Epithelial cell of proximal tubule (primary cell): ENCODE data around the gene GREM2. TPM values are rescaled to one million over a fixed set of nuclear protein-coding genes. Genes with fewer than 3 reads are reported as not detected.

ENCODE experiments used
- DNase-seq: peaks from one replicate; pipeline ENCODE4 v3.0.0-alpha.2; 2011; ENCODE audit warnings: low read depth
- H3K4me3 ChIP-seq: 2 replicates; pipeline ENCODE4 v1.5.1; 2011; ENCODE audit warnings: low read depth, mild to moderate bottlenecking, low read length
- total RNA-seq: library from RNA; depleted of rRNA; stranded (reverse); fragments of >200 nt; gene quantifications from 2 replicates; pipeline ENCODE4 v1.2.3, GENCODE V29; 2015
- TF ChIP-seq, protein P1 (sequence below): conservative IDR thresholded peaks from 2 replicates; pipeline ENCODE4 v1.5.1; 2012; ENCODE audit warnings: low read depth, mild to moderate bottlenecking, low read length

Gene GREM2
- total RNA-seq, 1 donor from 2014 or later: 0.06 TPM

DNA sequence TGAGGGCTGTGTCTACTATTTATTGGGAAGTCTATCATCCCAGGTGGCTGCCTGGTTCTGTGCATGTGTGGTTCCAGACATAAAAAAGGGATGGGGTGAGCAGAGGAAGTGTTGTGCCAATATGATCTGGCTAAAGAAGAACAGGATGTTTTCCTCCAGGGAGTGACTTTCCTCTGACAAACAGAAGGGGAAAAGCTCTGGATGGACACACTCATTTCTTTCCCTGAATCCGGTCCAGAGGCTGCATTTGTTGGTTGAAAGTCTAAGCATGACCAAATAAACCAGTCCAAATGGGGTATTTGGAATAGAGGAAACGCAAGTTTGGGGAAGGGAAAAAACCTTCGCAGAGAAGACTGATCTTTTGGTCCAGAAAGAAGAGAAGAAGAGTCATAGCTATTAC lies 12.7 kb downstream of the GREM2 start:
- no peak for DNase-seq
- TF ChIP-seq, protein P1, sequence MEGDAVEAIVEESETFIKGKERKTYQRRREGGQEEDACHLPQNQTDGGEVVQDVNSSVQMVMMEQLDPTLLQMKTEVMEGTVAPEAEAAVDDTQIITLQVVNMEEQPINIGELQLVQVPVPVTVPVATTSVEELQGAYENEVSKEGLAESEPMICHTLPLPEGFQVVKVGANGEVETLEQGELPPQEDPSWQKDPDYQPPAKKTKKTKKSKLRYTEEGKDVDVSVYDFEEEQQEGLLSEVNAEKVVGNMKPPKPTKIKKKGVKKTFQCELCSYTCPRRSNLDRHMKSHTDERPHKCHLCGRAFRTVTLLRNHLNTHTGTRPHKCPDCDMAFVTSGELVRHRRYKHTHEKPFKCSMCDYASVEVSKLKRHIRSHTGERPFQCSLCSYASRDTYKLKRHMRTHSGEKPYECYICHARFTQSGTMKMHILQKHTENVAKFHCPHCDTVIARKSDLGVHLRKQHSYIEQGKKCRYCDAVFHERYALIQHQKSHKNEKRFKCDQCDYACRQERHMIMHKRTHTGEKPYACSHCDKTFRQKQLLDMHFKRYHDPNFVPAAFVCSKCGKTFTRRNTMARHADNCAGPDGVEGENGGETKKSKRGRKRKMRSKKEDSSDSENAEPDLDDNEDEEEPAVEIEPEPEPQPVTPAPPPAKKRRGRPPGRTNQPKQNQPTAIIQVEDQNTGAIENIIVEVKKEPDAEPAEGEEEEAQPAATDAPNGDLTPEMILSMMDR: no peak
- no peak overlapping the region for H3K4me3 ChIP-seq

DNA sequence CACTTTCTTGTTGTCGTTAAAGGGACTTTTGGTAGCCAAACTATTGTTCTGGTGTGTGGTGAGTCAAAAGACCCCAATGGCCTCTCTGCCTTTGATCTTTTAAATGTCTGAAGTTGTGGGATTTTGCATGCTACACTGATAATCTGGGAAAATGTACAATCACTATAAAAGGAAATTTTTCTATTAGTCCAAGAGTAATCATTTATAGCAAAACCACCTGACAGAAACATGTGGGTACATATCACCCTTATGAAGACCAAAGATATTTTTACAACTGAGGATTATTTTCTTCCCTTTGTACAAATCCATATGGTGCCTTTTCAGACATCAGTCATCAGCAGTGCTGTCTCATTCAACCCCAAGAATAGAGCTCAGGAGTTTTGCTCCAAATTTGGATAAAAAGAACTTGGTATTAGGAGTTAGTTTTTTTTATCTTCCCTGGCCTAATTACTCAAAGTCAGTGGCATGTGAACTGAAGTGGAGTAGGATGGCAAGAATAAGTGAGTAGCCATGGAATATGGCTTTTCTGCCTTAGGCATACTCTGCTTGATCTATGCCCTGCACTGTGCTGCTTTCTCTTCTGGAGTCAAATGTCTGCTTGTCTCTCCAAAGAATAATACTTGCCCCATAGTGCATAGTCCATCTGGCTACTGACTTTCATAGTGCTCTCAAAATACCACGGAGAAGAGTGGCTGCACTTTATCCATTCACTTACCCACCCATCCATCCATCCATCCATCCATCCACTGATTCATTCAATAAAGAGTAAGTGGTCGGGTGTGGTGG lies 13.5 kb downstream of the GREM2 start:
- DNase-seq: no peak
- no peak overlapping the region for H3K4me3 ChIP-seq
- TF ChIP-seq, protein P1: no peak

DNA sequence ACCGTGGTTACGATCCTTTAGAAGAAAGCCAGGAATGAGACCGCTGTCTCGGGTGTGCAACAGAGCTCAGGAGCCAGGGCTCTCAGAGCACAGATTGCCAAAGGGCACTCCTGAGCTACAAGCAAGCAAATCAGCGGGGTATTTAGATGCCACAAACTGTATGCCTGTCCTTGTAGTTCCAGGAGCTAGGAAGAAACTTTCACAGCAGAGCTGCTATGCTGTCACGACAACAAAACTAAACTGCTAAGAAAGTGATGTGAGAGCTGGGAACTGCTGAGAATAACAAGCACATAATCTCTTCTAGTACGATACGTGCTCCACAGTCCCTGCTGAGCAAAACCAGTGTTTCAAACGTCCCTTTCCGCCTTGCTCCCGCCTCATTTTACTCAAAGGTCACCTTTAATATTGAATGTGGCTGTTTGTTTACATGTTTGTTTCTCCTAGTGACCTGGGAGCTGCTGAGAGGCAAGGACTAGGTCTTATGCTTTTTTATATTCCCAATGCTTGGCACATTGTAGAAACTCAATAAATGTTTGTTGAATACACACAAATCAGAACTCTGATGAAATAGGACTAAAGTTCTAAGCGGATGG lies 14.7 kb downstream of the GREM2 start:
- no peak for DNase-seq
- no peak overlapping the region for H3K4me3 ChIP-seq
- TF ChIP-seq, protein P1: no peak

DNA sequence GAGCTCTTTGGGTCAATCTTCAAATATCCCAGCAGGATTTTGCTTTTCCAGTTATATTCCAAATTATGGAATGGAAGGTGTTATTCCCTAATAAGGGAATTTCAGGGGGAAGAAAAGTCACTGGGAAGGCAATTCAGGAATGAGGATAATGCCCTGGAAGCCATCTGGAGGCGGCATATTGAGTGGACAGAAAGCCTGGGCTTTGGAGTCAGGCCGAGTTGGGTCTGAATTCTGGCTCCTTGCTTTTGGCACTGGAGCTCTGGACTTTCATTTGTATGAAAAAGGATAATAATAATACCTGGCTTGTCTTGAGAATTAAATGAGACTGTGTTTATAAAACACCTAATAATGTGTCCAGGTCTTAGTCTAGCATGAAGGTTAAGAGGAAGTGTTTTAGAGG lies 16.5 kb downstream of the GREM2 start:
- TF ChIP-seq, protein P1: no peak
- H3K4me3 ChIP-seq: no peak overlapping the region
- no peak for DNase-seq

DNA sequence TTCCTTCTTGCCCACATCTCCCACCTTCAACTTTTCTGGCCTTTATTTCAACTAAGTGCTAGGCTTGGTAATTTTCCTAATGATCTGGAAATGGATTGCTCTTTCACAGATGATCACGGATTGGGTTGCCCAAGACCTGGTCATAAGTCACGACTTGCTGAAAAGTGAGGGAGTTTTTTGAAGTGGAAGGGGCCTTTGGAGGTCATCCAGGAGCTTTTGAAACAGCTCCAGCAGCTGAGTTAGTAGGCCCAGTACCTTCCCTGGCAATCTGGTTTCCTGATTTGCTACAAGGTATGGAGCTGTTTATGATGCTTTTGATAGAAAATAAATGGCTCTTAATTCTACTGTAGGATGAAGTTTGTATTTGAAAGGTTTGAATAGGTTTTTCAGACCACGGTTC lies 20.4 kb downstream of the GREM2 start:
- no peak for DNase-seq
- H3K4me3 ChIP-seq: no peak overlapping the region

DNA sequence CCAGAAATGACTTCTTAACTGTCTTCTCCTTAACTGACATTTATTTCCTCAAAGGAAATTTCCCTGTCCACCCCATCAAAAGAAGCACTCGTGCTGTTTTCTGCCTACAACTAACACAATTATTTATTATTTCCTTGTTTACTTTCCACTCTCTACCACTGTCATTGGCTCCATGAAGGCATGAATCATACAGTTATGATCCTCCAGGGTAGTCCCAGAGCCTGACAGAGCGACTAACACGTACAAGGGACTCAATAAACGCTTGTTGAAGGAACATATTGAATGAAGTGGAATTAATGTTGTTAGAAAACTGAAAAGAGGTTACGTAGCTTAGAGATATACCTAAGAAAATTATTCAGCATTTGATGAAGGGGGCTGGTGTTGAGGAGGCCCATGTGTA lies 20.9 kb downstream of the GREM2 start:
- DNase-seq: no peak
- TF ChIP-seq, protein P1: no peak
- no peak overlapping the region for H3K4me3 ChIP-seq

More for the DNA sequence above, 20.4 kb downstream of the GREM2 start:
- TF ChIP-seq, protein P1: no peak
